Liver (tissue), 9 donors: ENCODE results near the gene APOE. TPM values are rescaled to one million over a fixed set of nuclear protein-coding genes. Genes with fewer than 3 reads are reported as not detected.
"Not testable (repeated sequence)": the region's sequence is repeated elsewhere in the genome, so short reads cannot be mapped to it uniquely, and the experiment has no call there.

Experiments used
- DNase-seq: peaks from one replicate; pipeline ENCODE4 v3.0.0-alpha.2; 2017; ENCODE audit warnings: low spot score
- H3K27ac ChIP-seq, 2 donors: one replicate each; pipeline ENCODE4 v1.7.0; 2013; ENCODE audit warnings: inconsistent platforms in 2 of 2, low read length in 2 of 2, control low read depth in 1 of 2, low read depth in 1 of 2, mild to moderate bottlenecking in 1 of 2
- H3K27me3 ChIP-seq, 4 donors: one replicate each; pipeline versions ENCODE4 v1.6.1 to v1.7.0; 2013; ENCODE audit warnings: low read length in 3 of 4, inconsistent platforms in 1 of 4, mild to moderate bottlenecking in 1 of 4, moderate library complexity in 1 of 4; ENCODE audit not compliant: control insufficient read depth in 4 of 4, insufficient read depth in 4 of 4
- H3K36me3 ChIP-seq, 4 donors: one replicate each; pipeline versions ENCODE4 v1.6.1 to v1.7.0; 2013; ENCODE audit warnings: low read length in 3 of 4, mild to moderate bottlenecking in 3 of 4, low read depth in 1 of 4, moderate library complexity in 1 of 4; ENCODE audit not compliant: control insufficient read depth in 4 of 4, insufficient read depth in 3 of 4
- H3K4me1 ChIP-seq, 4 donors: one replicate each; pipeline versions ENCODE4 v1.6.1 to v1.7.0; 2013; ENCODE audit warnings: low read length in 3 of 4, mild to moderate bottlenecking in 3 of 4, moderate library complexity in 1 of 4; ENCODE audit not compliant: control insufficient read depth in 4 of 4, insufficient read depth in 4 of 4
- H3K4me3 ChIP-seq, 3 donors: one replicate each; pipeline versions ENCODE4 v1.6.1 to v1.7.0; 2013; ENCODE audit warnings: low read length in 3 of 3, control low read depth in 1 of 3, low read depth in 1 of 3, mild to moderate bottlenecking in 1 of 3
- H3K9ac ChIP-seq, 2 donors: one replicate each; pipeline ENCODE4 v1.7.0; 2013; ENCODE audit warnings: low read length in 2 of 2, mild to moderate bottlenecking in 2 of 2, moderate library complexity in 2 of 2, control low read depth in 1 of 2, low read depth in 1 of 2
- H3K9me3 ChIP-seq, 4 donors: one replicate each; pipeline versions ENCODE4 v1.6.1 to v1.7.0; 2013; ENCODE audit warnings: low read length in 3 of 4; ENCODE audit not compliant: control insufficient read depth in 4 of 4
- ATF3 ChIP-seq: IDR thresholded peaks from 2 replicates; pipeline ENCODE4 v1.6.1; 2016; ENCODE audit warnings: antibody characterized with exemption
- CTCF ChIP-seq: fragments of 150-350 bp; IDR thresholded peaks from 2 replicates; pipeline ENCODE4 v1.5.1; 2017; ENCODE audit warnings: improper control_type of control experiment, low read depth, low read length; ENCODE audit not compliant: missing input control
- EGR1 ChIP-seq, 2 donors: IDR thresholded peaks; 2 replicates each; pipeline ENCODE4 v1.6.1; 2016 to 2018; ENCODE audit warnings: antibody characterized with exemption in 2 of 2, low read depth in 2 of 2
- FOXA2 ChIP-seq: IDR thresholded peaks from 2 replicates; pipeline ENCODE4 v1.6.1; 2016; ENCODE audit warnings: antibody characterized with exemption
- HNF4A ChIP-seq, 2 donors: conservative IDR thresholded peaks; 2 replicates each; pipeline ENCODE4 v1.6.1; 2016; ENCODE audit warnings: antibody characterized with exemption in 2 of 2, mild to moderate bottlenecking in 2 of 2
- NR2F2 ChIP-seq: IDR thresholded peaks from 2 replicates; pipeline ENCODE4 v1.6.1; 2016; ENCODE audit warnings: antibody characterized with exemption
- RXRA ChIP-seq, 2 donors: IDR thresholded peaks; 2 replicates each; pipeline ENCODE4 v1.6.1; 2017 to 2018; ENCODE audit warnings: antibody characterized with exemption in 2 of 2, mild to moderate bottlenecking in 1 of 2
- SP1 ChIP-seq: IDR thresholded peaks from 2 replicates; pipeline ENCODE4 v1.6.1; 2018; ENCODE audit warnings: antibody characterized with exemption, mild to moderate bottlenecking
- TAF1 ChIP-seq: conservative IDR thresholded peaks from 2 replicates; pipeline ENCODE4 v1.6.1; 2016; ENCODE audit warnings: antibody characterized with exemption, mild to moderate bottlenecking
- ZBTB33 ChIP-seq: IDR thresholded peaks from 2 replicates; pipeline ENCODE4 v1.6.1; 2016; ENCODE audit warnings: antibody characterized with exemption
- WGBS: extraction: QIAGEN DNeasy Blood & Tissue Kit; methylation state at CpG from one replicate; pipeline ENCODE4 v1.1.7; 2013; 5-methylcytosine and 5-hydroxymethylcytosine counted together
- polyA plus RNA-seq, 2 donors: library from polyadenylated mRNA; stranded (reverse) in 1 of 2; unstranded in 1 of 2; fragments of 200-250 nt in 1 of 2; fragments of >200 nt in 1 of 2; fragmentation: Nextera tagmentation in 1 of 2; extraction: Ambion mirVana in 1 of 2; gene quantifications; one replicate each; pipeline versions ENCODE4 v1.2.1 to v1.2.3, GENCODE V29; 2013 to 2015
- total RNA-seq, 2 donors: library from RNA; depleted of rRNA; stranded (reverse); fragments of >200 nt; gene quantifications; one replicate each; pipeline ENCODE4 v1.2.3, GENCODE V29; 2014
- donor health status: healthy.
- donor health status: healthy.
- donor health status: healthy.
- donor health status: healthy.
- donor health status: healthy.

APOE gene
- total and polyA plus RNA-seq, 4 donors: 1,884 to 5,263 (median 3,713) TPM

GRCh38 chr19:44883922-44884321 lies 21.7 kb upstream of the APOE start:
- Histone ChIP-seq H3K27me3 (no peaks in the 10 kb centered on the region), H3K36me3 (peaks cover 1 to 36% (median 7%) of the 10 kb centered on the region in 4 donors)

GRCh38 chr19:44884566-44884965 lies 21.0 kb upstream of the APOE start:
- WGBS: 95% methylated on average over 4 of the region's 4 CpGs
- H3K4me1 ChIP-seq: peaks cover 0 to 1% (median under 1%) of the 10 kb centered on the region in 4 donors
- no peak for DNase-seq
- no peak overlapping the region for H3K27ac ChIP-seq
- no peaks in the 10 kb centered on the region for H3K9me3 ChIP-seq
- H3K9ac ChIP-seq: no peak overlapping the region
- no peak for TF ChIP-seq TAF1
- no peak for TF ChIP-seq HNF4A (conservative IDR thresholded peaks at IDR 0.05)
- no peaks in the 10 kb centered on the region for H3K27me3 ChIP-seq
- H3K4me3 ChIP-seq: no peak overlapping the region
- peaks cover 1 to 36% (median 7%) of the 10 kb centered on the region in 4 donors for H3K36me3 ChIP-seq

More at GRCh38 chr19:44883922-44884321, 21.7 kb upstream of the APOE start:
- H3K4me3 ChIP-seq: no peak overlapping the region
- no peak for TF ChIP-seq SP1
- no peak for TF ChIP-seq ZBTB33
- WGBS: 94% methylated on average over 5 of the region's 5 CpGs
- DNase-seq: no peak
- no peaks in the 10 kb centered on the region for H3K9me3 ChIP-seq
- no peaks in the 10 kb centered on the region for H3K4me1 ChIP-seq
- no peak overlapping the region for H3K9ac ChIP-seq
- H3K27ac ChIP-seq: no peak overlapping the region

GRCh38 chr19:44886141-44886540 lies 19.5 kb upstream of the APOE start:
- no peak overlapping the region for H3K27ac ChIP-seq
- H3K4me1 ChIP-seq: peaks cover 3 to 8% (median 8%) of the 10 kb centered on the region in 4 donors
- H3K27me3 ChIP-seq: no peaks in the 10 kb centered on the region
- no peaks in the 10 kb centered on the region for H3K9me3 ChIP-seq
- no peak overlapping the region for H3K4me3 ChIP-seq
- peaks cover 1 to 36% (median 7%) of the 10 kb centered on the region in 4 donors for H3K36me3 ChIP-seq
- H3K9ac ChIP-seq: no peak overlapping the region
- DNase-seq: no peak
- no peak for TF ChIP-seq ATF3
- peak; percentile 76 for TF ChIP-seq NR2F2
- WGBS: 88% methylated on average over 6 of the region's 6 CpGs

- H3K4me3 ChIP-seq: no peak overlapping the region
- no peak overlapping the region for H3K9ac ChIP-seq
- peaks cover 7 to 19% (median 18%) of the 10 kb centered on the region in 4 donors for H3K4me1 ChIP-seq
- 92% methylated on average over 4 of the region's 4 CpGs for WGBS
- no peak for DNase-seq
- H3K27ac ChIP-seq: no peak overlapping the region
- H3K36me3 ChIP-seq: peaks cover 1 to 36% (median 7%) of the 10 kb centered on the region in 4 donors
- H3K27me3 ChIP-seq: no peaks in the 10 kb centered on the region
- TF ChIP-seq TAF1: no peak
- peak; percentile 37 for TF ChIP-seq NR2F2
- TF ChIP-seq FOXA2: no peak
- no peak for TF ChIP-seq CTCF
- TF ChIP-seq EGR1 (IDR thresholded peaks at IDR 0.05; ENCODE audit: low read depth in 2 of 2): no peak
- no peak for TF ChIP-seq RXRA (IDR thresholded peaks at IDR 0.05)
- H3K9me3 ChIP-seq: no peaks in the 10 kb centered on the region
Observed at GRCh38 chr19:44887648-44888047, 17.9 kb upstream of the APOE start.

GRCh38 chr19:44888335-44888734 lies 17.3 kb upstream of the APOE start:
- not testable (repeated sequence) for H3K27me3 ChIP-seq, H3K9ac ChIP-seq, DNase-seq, H3K9me3 ChIP-seq, H3K27ac ChIP-seq, H3K4me3 ChIP-seq
- WGBS: 85% methylated on average over 5 of the region's 5 CpGs
- Histone ChIP-seq H3K36me3 (peaks cover 5 to 42% (median 10%) of the 10 kb centered on the region in 4 donors), H3K4me1 (peaks cover 11 to 26% (median 25%) of the 10 kb centered on the region in 4 donors)
